GM21576 (cell line): Measurements from ENCODE around the gene PLAAT2.
"Not testable (repeated sequence)": the region's sequence is repeated elsewhere in the genome, so short reads cannot be mapped to it uniquely, and the experiment has no call there.

Experiments
- ATAC-seq: cut with Tn5 transposase; IDR thresholded peaks from one replicate; pipeline ENCODE4 v1.9.1; 2021; ENCODE audit warnings: mild to moderate bottlenecking, moderate library complexity; ENCODE audit not compliant: unreplicated experiment

Gene PLAAT2

GRCh38 chr11:63551091-63551888 is 11.9 kb downstream of the PLAAT2 start:
- no peak for ATAC-seq

DNA sequence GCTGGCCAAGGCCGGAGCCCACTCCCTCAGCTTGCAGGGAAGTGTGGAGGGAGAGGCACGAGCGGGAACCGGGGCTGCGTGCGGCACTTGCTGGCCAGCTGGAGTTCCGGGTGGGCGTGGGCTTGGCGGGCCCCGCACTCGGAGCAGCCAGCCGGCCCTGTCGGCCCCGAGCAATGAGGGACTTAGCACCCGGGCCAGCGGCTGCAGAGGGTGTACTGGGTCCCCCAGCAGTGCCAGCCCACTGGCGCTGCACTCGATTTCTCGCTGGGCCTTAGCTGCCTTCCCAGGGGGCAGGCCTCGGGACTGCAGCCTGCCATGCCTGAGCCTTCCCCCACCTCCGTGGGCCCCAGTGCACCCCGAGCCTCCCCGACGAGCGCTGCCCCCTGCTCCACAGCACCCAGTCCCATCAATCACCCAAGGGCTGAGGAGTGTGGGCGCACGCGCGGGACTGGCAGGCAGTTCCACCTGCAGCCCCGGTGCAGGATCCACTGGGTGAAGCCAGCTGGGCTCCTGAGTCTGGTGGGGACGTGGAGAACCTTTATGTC is 13.0 kb downstream of the PLAAT2 start:
- not testable (repeated sequence) for ATAC-seq

DNA sequence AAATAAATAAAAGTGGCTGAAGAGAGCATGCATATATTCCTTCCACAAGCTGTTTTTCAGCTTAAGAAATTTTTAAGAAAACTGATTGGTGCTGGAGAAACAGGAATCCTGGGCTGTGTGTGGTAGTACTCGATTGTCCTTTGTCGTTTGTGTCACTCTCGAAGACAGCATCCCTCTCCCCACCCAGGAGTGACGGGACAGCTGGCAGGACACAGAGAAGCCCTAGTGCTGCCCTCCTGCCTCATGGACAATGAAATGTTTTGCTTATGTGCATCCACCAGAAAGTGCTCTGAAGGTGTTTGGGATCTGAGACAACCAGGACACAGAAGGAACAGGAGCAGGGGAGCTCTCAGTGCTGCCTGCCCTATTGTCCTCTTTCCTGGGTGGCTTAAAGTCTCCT is 13.8 kb downstream of the PLAAT2 start:
- ATAC-seq, result no peak

DNA sequence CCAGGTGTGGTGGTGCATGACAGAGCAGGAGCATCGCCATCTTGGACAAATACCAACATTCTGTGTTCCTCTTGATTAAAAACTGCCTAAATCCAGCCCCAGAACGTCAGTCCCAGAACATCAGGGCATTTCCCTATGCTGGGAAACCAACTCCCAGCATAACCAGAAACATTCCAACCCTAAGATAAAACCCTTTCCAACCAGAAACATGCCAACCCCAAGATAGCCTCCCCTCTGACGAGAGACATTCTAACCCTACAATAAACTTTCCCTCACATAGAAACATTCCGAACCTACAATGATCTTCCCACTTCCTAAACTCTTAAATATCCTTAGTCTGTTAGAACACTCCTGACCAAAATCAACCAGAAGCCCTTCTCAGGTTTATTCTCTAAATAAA is 15.0 kb downstream of the PLAAT2 start:
- ATAC-seq, result no peak

DNA sequence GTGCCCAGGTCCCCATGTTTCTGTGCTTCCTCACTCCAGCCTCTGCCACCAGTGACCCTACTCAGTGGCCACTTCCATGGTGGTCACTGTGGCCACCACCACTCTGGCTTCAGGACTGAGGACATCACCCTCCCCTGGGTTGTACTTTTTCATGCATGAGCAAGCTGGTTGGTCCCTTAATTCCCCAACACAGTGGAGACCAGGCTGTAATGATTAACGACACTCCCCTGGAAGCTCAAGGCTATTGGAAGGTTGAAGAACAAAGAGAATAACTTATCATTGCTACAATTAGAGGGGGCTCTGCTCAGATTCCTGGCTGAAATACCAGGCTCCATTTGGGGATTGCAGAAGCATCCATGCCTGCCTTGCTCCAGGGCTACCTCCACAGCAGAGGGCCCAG is 16.1 kb downstream of the PLAAT2 start:
- no peak for ATAC-seq

DNA sequence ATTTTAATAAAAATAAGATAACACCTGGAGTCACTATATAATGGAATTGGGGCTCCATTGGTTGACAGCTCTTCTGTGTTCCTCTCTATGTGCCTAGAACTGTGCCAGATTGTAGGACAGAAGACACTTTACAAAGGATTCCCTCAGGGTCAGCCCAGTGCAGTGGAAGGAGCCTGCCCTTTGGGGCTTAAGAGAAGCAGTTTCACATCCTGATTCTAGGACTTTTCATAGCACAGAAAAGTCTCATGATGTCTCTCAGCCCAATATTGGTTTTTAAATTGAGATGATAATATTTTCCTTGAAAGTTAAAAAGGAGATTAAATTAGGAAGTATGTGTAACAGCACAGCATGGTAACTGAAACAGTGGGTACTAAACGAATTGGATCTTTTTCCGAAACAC is 19.5 kb downstream of the PLAAT2 start:
- no peak for ATAC-seq

GRCh38 chr11:63542506-63542905 is 20.7 kb downstream of the PLAAT2 start:
- not testable (repeated sequence) for ATAC-seq

DNA sequence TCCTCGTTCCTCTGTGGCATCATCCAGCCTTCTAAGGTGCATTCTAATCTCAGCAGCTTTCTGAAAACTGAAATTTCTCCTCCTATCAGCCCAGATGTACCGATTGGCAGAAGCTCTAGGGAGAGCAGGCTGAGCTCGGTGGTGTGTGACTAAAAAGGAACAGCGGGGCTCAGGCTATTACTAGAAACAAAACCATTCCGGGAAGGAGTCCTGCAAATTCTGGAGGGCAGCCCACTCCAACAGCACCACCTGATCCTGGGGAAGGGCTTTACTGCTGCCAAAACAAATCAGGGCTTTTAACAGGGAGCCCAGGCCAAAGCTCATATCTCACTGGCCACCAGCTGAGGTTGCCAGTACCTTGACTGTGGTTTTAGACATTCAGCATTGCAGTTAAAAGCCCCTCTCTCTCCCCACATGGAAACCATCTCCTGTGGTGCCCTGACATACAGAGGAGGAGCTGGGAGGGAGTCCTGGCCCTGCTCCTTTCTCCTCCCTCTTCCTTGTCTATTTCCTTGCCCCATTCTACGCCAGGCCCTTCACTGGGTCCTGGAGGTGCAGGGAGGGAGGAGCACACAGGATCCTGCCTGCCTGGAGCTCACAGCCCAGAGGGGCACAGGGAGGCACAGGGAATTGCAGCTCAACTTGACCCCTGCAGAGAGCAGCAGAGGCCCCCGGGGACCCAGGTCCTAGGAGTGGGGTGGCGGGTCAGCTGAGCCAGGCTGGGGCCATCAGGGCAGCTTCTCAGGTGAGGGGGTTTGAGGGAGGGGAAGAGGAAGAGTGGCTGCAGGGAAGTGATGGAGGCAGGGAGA is 25.7 kb downstream of the PLAAT2 start:
- ATAC-seq, result no peak

DNA sequence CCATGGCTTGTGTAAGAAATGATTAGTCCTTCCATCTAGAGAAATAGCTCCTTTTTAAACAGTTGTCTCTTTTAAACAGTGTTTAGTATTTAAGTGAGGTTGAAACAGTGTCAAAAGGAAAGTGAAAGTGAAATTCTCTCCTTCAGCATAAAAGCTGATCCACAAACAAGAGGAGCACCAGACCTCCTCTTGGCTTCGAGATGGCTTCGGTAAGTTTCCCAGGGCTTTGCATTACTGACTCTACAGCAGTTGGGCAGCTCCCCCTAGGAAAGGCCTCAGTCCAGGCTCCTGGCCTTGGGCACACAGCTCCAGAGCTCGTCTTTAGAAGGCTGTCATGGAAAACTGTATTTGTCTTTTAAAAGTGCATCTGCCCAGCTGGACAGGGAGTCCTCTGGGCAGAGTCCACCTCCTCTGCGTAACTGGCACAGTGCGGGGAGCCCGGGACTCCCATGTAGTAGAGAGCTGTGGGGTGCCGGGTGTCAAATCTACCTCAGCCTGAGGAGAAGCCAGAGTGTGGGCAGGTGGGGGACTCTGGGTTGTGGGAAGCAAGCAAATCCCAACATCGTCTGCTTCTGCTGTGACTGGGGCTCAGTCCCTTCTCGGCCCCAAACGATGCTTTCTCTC is 26.4 kb downstream of the PLAAT2 start, which contains the start of gene PLAAT4:
Gene PLAAT4 (plus strand): TSS at position 140 of the 624 bp plus-strand sequence. CDS start 61 bp downstream, at position 201.
- no peak for ATAC-seq

- ATAC-seq, result no peak
These were observed 27.4 kb downstream of the PLAAT2 start for GRCh38 chr11:63535734-63536133.

GRCh38 chr11:63534895-63535461 is 28.2 kb downstream of the PLAAT2 start:
- peak; percentile 37 for ATAC-seq

DNA sequence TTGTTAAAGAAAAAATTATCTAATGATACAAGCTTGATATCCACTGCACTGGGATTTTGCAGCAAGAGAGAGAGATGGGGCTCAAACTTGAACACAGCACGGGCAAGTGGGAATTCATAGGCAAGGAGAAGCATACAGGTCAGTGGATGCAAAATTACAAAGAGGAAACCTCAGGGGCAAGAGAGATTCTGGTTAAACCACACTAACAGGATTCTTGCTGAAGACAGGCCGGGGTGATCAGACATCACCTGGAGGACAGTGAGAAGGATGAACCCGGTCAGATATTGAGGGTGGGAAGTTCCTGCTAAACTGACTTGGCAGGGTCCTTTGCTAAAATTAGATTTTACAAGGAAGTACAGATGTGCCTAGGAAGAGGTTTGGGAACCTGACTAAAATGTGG is 29.1 kb downstream of the PLAAT2 start:
- ATAC-seq, result no peak

- ATAC-seq, result no peak
These were observed 30.2 kb downstream of the PLAAT2 start for GRCh38 chr11:63532799-63533475.

GRCh38 chr11:63532117-63532516 is 31.1 kb downstream of the PLAAT2 start:
- no peak for ATAC-seq

DNA sequence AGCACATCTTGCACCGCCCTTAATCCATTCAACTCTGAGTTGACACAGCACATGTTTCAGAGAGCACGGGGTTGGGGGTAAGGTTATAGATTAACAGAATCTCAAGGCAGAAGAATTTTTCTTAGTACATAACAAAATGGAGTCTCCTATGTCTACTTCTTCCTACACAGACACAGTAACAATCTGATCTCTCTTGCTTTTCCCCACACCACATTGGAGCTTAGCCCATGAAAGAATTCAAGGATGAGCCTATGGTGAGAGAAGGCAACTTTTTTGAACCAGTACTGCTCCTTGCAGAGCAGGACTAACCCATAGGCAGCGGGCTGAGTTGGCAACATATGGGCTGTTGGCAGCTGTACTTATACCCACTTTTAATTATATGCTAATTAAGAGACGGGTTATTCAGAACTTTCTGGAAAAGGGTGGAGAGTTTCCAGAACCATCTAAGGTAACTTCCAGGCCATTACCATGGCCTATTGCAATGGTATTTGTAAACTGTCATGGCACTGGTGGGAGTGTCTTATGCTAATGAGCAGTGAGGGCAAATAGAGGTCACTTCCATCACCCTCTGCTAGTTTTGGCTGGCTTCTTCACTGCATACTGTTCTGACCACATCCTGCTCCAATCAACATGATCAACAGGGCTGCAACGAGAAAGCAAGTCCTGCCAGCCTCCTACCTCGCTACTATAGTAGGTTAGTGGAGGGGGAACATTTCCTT is 31.9 kb downstream of the PLAAT2 start:
- peak; percentile 80 for ATAC-seq

- ATAC-seq, result no peak
These were observed 33.2 kb downstream of the PLAAT2 start for GRCh38 chr11:63530021-63530420.

- not testable (repeated sequence) for ATAC-seq
These were observed 33.8 kb downstream of the PLAAT2 start for GRCh38 chr11:63529373-63529772.

GRCh38 chr11:63528729-63529278 is 34.4 kb downstream of the PLAAT2 start:
- not testable (repeated sequence) for ATAC-seq

DNA sequence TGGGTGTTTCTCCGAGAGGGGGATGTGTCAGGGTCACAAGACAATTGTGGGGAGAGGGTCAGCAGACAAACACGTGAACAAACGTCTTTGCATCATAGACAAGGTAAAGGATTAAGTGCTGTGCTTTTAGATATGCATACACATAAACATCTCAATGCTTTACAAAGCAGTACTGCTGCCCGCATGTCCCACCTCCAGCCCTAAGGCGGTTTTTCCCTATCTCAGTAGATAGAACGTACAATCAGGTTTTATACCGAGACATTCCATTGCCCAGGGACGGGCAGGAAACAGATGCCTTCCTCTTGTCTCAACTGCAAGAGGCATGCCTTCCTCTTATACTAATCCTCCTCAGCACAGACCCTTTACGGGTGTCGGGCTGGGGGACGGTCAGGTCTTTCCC is 35.0 kb downstream of the PLAAT2 start:
- not testable (repeated sequence) for ATAC-seq
